Common myeloid progenitor, CD34-positive (primary cell): ENCODE results near the gene OAS1.

Experiments
- CTCF ChIA-PET: fragments of 350-600 bp; sonication (Branson Sonifier 250); formaldehyde crosslinking; loops from one replicate; lab custom pipeline; 2021; ENCODE audit warnings: antibody characterized with exemption; lab: Charles Lee
- POLR2A ChIA-PET: fragments of 350-600 bp; sonication (Branson Sonifier 250); formaldehyde crosslinking; loops from one replicate; lab custom pipeline; 2021; ENCODE audit warnings: antibody characterized with exemption; lab: Charles Lee
- DNase-seq, 3 donors: peaks; one replicate each; pipeline versions ENCODE4 v3.0.0 to v3.0.0-alpha.2; 2013
- H3K27ac ChIP-seq, 2 experiments: 1 replicate in 1 of 2; 2 replicates in 1 of 2; pipeline ENCODE4 v1.7.0; 2013; ENCODE audit warnings: inconsistent platforms in 2 of 2, low read length in 2 of 2, mild to moderate bottlenecking in 2 of 2, low read depth in 1 of 2, moderate library complexity in 1 of 2; ENCODE audit not compliant: severe bottlenecking in 2 of 2, insufficient read depth in 1 of 2, poor library complexity in 1 of 2
- H3K27me3 ChIP-seq, 5 experiments: replicated peaks in 2 of 5; 1 replicate in 3 of 5; 2 replicates in 2 of 5; pipeline versions ENCODE4 v1.6.1 to v1.7.0; 2013; ENCODE audit warnings: low read length in 4 of 5, mild to moderate bottlenecking in 2 of 5, moderate library complexity in 2 of 5, inconsistent platforms in 1 of 5; ENCODE audit not compliant: insufficient read depth in 5 of 5, control insufficient read depth in 4 of 5
- H3K36me3 ChIP-seq, 4 experiments: 1 replicate in 2 of 4; 2 replicates in 2 of 4; pipeline versions ENCODE4 v1.6.1 to v1.7.0; 2013; ENCODE audit warnings: low read length in 3 of 4, control low read depth in 1 of 4, mild to moderate bottlenecking in 1 of 4; ENCODE audit not compliant: control insufficient read depth in 4 of 4, insufficient read depth in 4 of 4
- H3K4me1 ChIP-seq, 4 experiments: 1 replicate in 3 of 4; 2 replicates in 1 of 4; pipeline versions ENCODE4 v1.6.1 to v1.7.1; 2013; ENCODE audit warnings: low read length in 3 of 4, mild to moderate bottlenecking in 3 of 4, control low read depth in 1 of 4, inconsistent platforms in 1 of 4, moderate library complexity in 1 of 4; ENCODE audit not compliant: control insufficient read depth in 4 of 4, insufficient read depth in 4 of 4; ENCODE audit errors: control extremely low read depth in 1 of 4
- H3K4me3 ChIP-seq, 7 experiments: 1 replicate in 4 of 7; 2 replicates in 3 of 7; pipeline versions ENCODE4 v1.5.1 to v1.7.0; 2013; ENCODE audit warnings: mild to moderate bottlenecking in 7 of 7, low read length in 6 of 7, moderate library complexity in 6 of 7, inconsistent platforms in 2 of 7, low read depth in 2 of 7, control low read depth in 1 of 7; ENCODE audit not compliant: insufficient read depth in 4 of 7, control insufficient read depth in 1 of 7; ENCODE audit errors: extremely low read depth in 1 of 7
- H3K9me3 ChIP-seq, 5 experiments: 1 replicate in 4 of 5; 2 replicates in 1 of 5; pipeline versions ENCODE4 v1.6.1 to v1.7.1; 2013; ENCODE audit warnings: low read length in 4 of 5, mild to moderate bottlenecking in 2 of 5, inconsistent platforms in 1 of 5, low read depth in 1 of 5, moderate library complexity in 1 of 5; ENCODE audit not compliant: control insufficient read depth in 4 of 5, insufficient read depth in 2 of 5; ENCODE audit errors: control extremely low read depth in 1 of 5
- WGBS: methylation state at CpG from one replicate; pipeline ENCODE4 v1.1.5; 2013; ENCODE audit not compliant: insufficient coverage; 5-methylcytosine and 5-hydroxymethylcytosine counted together

Gene OAS1

DNA sequence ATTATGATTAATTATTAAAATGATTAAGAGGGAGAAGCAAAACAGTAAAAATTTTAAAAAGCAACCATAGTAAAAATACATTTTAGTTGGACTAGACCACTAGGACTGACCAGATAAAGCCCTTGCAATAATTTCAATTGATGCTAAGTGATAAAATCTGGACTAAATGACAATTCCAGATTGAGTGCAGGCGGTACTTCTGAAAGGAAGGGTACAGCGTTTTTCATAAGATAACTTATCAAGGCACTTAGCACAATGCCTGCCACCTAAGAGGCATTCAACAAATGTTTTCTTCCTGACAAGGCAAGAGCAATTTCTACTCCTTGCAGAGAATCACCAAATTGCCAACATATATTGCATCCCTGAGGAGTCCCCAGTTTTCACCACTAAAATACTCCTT lies 37.7 kb upstream of the OAS1 start:
- Histone ChIP-seq H3K36me3 (no peaks in the 10 kb centered on the region), H3K27me3 (no peaks in the 10 kb centered on the region), H3K9me3 (no peaks in the 10 kb centered on the region), H3K4me3 (no peak overlapping the region), H3K4me1 (peaks cover 0 to 18% (median 6%) of the 10 kb centered on the region in 4 experiments), H3K27ac (no peak overlapping the region)
- no peak for DNase-seq
- WGBS, result 70% methylated on average over 2 of the region's 2 CpGs
- ChIA-PET CTCF (no interaction called here), POLR2A (no interaction called here)

DNA sequence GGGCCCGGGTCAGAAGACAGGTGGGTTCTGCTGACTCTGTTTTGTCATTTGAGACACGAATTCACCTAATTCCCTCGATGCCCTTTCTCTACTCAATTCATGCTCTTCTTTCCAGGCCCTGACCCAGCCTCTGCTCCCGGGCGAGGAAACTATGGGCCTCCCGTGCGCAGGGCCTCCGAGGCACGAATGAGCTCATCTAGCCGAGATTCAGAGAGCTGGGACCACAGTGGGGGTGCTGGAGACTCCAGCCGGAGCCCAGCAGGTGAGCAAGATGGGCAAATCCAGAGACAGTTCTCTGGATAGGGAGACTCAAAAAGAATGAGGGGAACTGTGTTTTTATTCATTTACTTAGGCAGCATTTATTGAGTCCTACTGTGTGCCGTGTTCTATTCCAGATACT lies 37.0 kb upstream of the OAS1 start:
- no peaks in the 10 kb centered on the region for H3K9me3 ChIP-seq
- DNase-seq, result no peak
- no peaks in the 10 kb centered on the region for H3K36me3 ChIP-seq
- ChIA-PET CTCF (no interaction called here), POLR2A (no interaction called here)
- 96% methylated on average over 10 of the region's 12 CpGs for WGBS
- H3K4me3 ChIP-seq, result no peak overlapping the region
- H3K27ac ChIP-seq, result no peak overlapping the region
- no peaks in the 10 kb centered on the region for H3K27me3 ChIP-seq
- peaks cover 0 to 18% (median 6%) of the 10 kb centered on the region in 4 experiments for H3K4me1 ChIP-seq

GRCh38 chr12:112870267-112870980 lies 36.3 kb upstream of the OAS1 start:
- Histone ChIP-seq H3K4me1 (peaks cover 0 to 18% (median 7%) of the 10 kb centered on the region in 4 experiments), H3K4me3 (peak overlapping the region in 1 of 7 experiments; percentile 32), H3K27ac (peak overlapping the region in 1 of 2 experiments; percentile 4), H3K27me3 (no peaks in the 10 kb centered on the region), H3K36me3 (no peaks in the 10 kb centered on the region), H3K9me3 (no peaks in the 10 kb centered on the region)
- WGBS, result 33% methylated on average over 2 of the region's 8 CpGs
- DNase-seq, result peak; percentile 83 to 98 (median 95)
- ChIA-PET POLR2A (interaction anchor here (0.6 kb wide), 1 partner anchor 439 kb away, joined by 3 read pairs; no protein-coding TSS in a partner anchor), CTCF (no interaction called here)

- WGBS, result 25% methylated on average over 4 of the region's 5 CpGs
- Histone ChIP-seq H3K4me1 (peaks cover 0 to 13% (median 10%) of the 10 kb centered on the region in 4 experiments), H3K4me3 (no peak overlapping the region), H3K27ac (no peak overlapping the region), H3K27me3 (no peaks in the 10 kb centered on the region), H3K9me3 (no peaks in the 10 kb centered on the region), H3K36me3 (no peaks in the 10 kb centered on the region)
- ChIA-PET CTCF (interaction anchor here (1.3 to 1.6 kb wide), 2 partner anchors 14 to 118 kb away, joined by 3 to 5 read pairs; no protein-coding TSS in a partner anchor), POLR2A (interaction anchor here (0.6 kb wide), 1 partner anchor 9 kb away, joined by 3 read pairs; no protein-coding TSS in a partner anchor)
- DNase-seq, result peak in 2 of 3 donors; percentile 38 to 61
These were observed 31.2 kb upstream of the OAS1 start for GRCh38 chr12:112875608-112876007.

GRCh38 chr12:112876506-112876905 lies 30.3 kb upstream of the OAS1 start:
- no peaks in the 10 kb centered on the region for H3K27me3 ChIP-seq

DNA sequence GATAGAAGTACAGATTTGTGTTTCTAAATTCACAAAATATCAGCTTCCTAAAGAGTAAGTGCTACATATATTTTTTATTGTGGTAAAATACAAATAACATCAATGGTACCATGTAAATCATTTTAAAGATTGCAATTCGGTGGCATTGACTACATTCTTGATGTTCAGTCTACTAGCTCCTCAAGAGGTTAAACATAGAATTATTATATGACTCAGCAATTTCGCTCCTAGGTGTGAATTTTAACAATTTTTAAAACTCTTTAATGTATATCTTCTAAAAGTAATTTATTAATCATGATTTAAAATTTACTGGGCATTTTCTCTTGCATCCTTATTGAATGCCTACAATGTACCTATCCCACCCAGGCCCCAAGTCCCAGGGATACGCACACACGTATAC lies 29.8 kb upstream of the OAS1 start:
- WGBS, result 100% methylated on average over 2 of the region's 4 CpGs
- ChIA-PET POLR2A (no interaction called here), CTCF (interaction anchor here (1.3 kb wide), 2 partner anchors 21 to 116 kb away, joined by 3 to 5 read pairs; no protein-coding TSS in a partner anchor)
- DNase-seq, result peak in 2 of 3 donors; percentile 28 to 43
- no peaks in the 10 kb centered on the region for H3K9me3 ChIP-seq
- no peaks in the 10 kb centered on the region for H3K27me3 ChIP-seq
- H3K4me3 ChIP-seq, result no peak overlapping the region
- no peaks in the 10 kb centered on the region for H3K36me3 ChIP-seq
- peaks cover 0 to 11% (median 6%) of the 10 kb centered on the region in 4 experiments for H3K4me1 ChIP-seq
- H3K27ac ChIP-seq, result no peak overlapping the region

More at GRCh38 chr12:112876506-112876905, 30.3 kb upstream of the OAS1 start:
- H3K36me3 ChIP-seq, result no peaks in the 10 kb centered on the region
- H3K4me3 ChIP-seq, result no peak overlapping the region
- POLR2A ChIA-PET, result interaction anchor here (0.6 kb wide), 1 partner anchor 381 kb away, joined by 4 read pairs; no protein-coding TSS in a partner anchor
- no peaks in the 10 kb centered on the region for H3K9me3 ChIP-seq
- CTCF ChIA-PET, result interaction anchor here (1.3 to 1.6 kb wide), 3 partner anchors 14 to 117 kb away, joined by 3 to 5 read pairs (median 3); no protein-coding TSS in a partner anchor
- no peak for DNase-seq
- peaks cover 0 to 11% (median 6%) of the 10 kb centered on the region in 4 experiments for H3K4me1 ChIP-seq
- 52% methylated on average over 6 of the region's 11 CpGs for WGBS
- no peak overlapping the region for H3K27ac ChIP-seq

DNA sequence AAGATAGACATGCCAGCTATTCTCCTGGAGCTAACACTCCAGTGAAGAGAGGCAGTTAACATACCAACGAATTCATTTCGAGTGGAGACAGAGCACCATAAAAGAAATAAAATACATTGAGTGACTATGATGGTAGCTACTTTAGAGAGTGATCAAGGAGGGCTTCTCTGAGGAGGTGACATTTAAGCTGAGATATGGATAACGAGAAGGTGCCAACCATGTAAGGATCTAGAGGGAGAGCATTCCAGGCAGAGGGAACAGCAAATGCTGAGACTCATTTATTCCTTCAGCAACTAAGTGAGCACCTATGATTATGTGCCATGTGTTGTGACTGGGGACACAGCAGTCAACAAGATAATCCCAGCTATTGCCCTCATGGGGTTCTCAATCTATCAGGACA lies 28.3 kb upstream of the OAS1 start:
- Histone ChIP-seq H3K27me3 (no peaks in the 10 kb centered on the region), H3K4me3 (no peak overlapping the region), H3K9me3 (no peaks in the 10 kb centered on the region), H3K4me1 (peaks cover 0 to 11% (median 6%) of the 10 kb centered on the region in 4 experiments), H3K27ac (no peak overlapping the region), H3K36me3 (no peaks in the 10 kb centered on the region)
- WGBS, result 100% methylated on average over 3 of the region's 3 CpGs
- ChIA-PET CTCF (no interaction called here), POLR2A (interaction anchor here (0.6 kb wide), 1 partner anchor 22 kb away, joined by 3 read pairs; no protein-coding TSS in a partner anchor)
- no peak for DNase-seq
